ENCODE measurements around the gene ATG5.
"Not testable (repeated sequence)": the region's sequence is repeated elsewhere in the genome, so short reads cannot be mapped to it uniquely, and the experiment has no call there.

Gene ATG5

GRCh38 chr6:106268500-106268899 lies 57.1 kb downstream of the ATG5 start:
- POLR2A ChIA-PET; H3K36me3 ChIP-seq (ENCODE audit: control insufficient read depth in 2 of 2, insufficient read depth in 1 of 2, low read length in 2 of 2); H3K9me3 ChIP-seq (ENCODE audit: control insufficient read depth, insufficient read depth, low read depth, low read length); H3K27ac ChIP-seq (ENCODE audit: extremely low read depth, low read depth, low read length); H3K4me3 ChIP-seq (ENCODE audit: low read depth, low read length); CTCF ChIA-PET: not testable (repeated sequence)
- TF ChIP-seq, protein P1, sequence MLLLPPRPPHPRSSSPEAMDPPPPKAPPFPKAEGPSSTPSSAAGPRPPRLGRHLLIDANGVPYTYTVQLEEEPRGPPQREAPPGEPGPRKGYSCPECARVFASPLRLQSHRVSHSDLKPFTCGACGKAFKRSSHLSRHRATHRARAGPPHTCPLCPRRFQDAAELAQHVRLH (tag by site-specific recombination; IDR thresholded peaks at IDR 0.05) = peak; percentile 63; the same call in 1 of the 2 replicates
- peak; percentile 85 for TF ChIP-seq ZNF146 (tag by site-specific recombination; IDR thresholded peaks at IDR 0.05)
- peaks cover 16% of the 10 kb centered on the region for H3K4me1 ChIP-seq (ENCODE audit: control insufficient read depth, insufficient read depth, low read length)

- CTCF ChIA-PET; H3K27ac ChIP-seq (ENCODE audit: extremely low read depth, low read depth, low read length); H3K4me1 ChIP-seq (ENCODE audit: control insufficient read depth, insufficient read depth, low read length); H3K36me3 ChIP-seq (ENCODE audit: control insufficient read depth in 2 of 2, insufficient read depth in 1 of 2, low read length in 2 of 2); H3K4me3 ChIP-seq (ENCODE audit: low read depth, low read length); H3K9me3 ChIP-seq (ENCODE audit: control insufficient read depth, insufficient read depth, low read depth, low read length): not testable (repeated sequence)
- POLR2A ChIA-PET = interaction anchor here (1.0 kb wide), 1 partner anchor 13 kb away, joined by 3 read pairs; no protein-coding TSS in a partner anchor
Measured at GRCh38 chr6:106264433-106264832, 61.1 kb downstream of the ATG5 start.

- CTCF ChIA-PET = interaction anchor here (0.7 to 1.8 kb wide), 3 partner anchors 11 to 119 kb away, joined by 3 to 6 read pairs (median 3); no protein-coding TSS in a partner anchor
- POLR2A ChIA-PET = not testable (repeated sequence)
Measured at GRCh38 chr6:106259748-106260147, 65.8 kb downstream of the ATG5 start.

GRCh38 chr6:106258726-106259125 lies 66.8 kb downstream of the ATG5 start:
- Histone ChIP-seq H3K9me3 (ENCODE audit: control insufficient read depth, insufficient read depth, low read depth, low read length) (no peaks in the 10 kb centered on the region), H3K36me3 (ENCODE audit: control insufficient read depth in 2 of 2, insufficient read depth in 1 of 2, low read length in 2 of 2) (peaks cover 0 to 7% of the 10 kb centered on the region in 2 experiments; a peak in 1 of 3 replicates), H3K4me3 (ENCODE audit: low read depth, low read length) (no peak overlapping the region), H3K27ac (ENCODE audit: extremely low read depth, low read depth, low read length) (no peak overlapping the region), H3K4me1 (ENCODE audit: control insufficient read depth, insufficient read depth, low read length) (no peaks in the 10 kb centered on the region; the same call in 1 of the 2 replicates)
- CTCF ChIA-PET = interaction anchor here (0.6 to 1.8 kb wide), 4 partner anchors 35 to 1171 kb away, joined by 3 to 9 read pairs (median 5); no protein-coding TSS in a partner anchor
- POLR2A ChIA-PET = no interaction called here
- TF ChIP-seq ZNF501 (tag by site-specific recombination; IDR thresholded peaks at IDR 0.05) = no peak
- TF ChIP-seq ZFHX2 (tag by site-specific recombination; conservative IDR thresholded peaks at IDR 0.05) = no peak
- no peak for TF ChIP-seq ZNF785 (tag by site-specific recombination; IDR thresholded peaks at IDR 0.05)
- no peak for TF ChIP-seq TCF7L2 (IDR thresholded peaks at IDR 0.05; ENCODE audit: borderline replicate concordance, low read depth, low read length)

More at GRCh38 chr6:106259748-106260147, 65.8 kb downstream of the ATG5 start:
- H3K27ac ChIP-seq (ENCODE audit: extremely low read depth, low read depth, low read length); H3K4me1 ChIP-seq (ENCODE audit: control insufficient read depth, insufficient read depth, low read length); H3K4me3 ChIP-seq (ENCODE audit: low read depth, low read length); H3K9me3 ChIP-seq (ENCODE audit: control insufficient read depth, insufficient read depth, low read depth, low read length); H3K36me3 ChIP-seq (ENCODE audit: control insufficient read depth in 2 of 2, insufficient read depth in 1 of 2, low read length in 2 of 2): not testable (repeated sequence)
- TF ChIP-seq, protein P1 (tag by site-specific recombination; IDR thresholded peaks at IDR 0.05) = peak; percentile 50; the same call in 1 of the 2 replicates
- peak; percentile 90 for TF ChIP-seq ZNF146 (tag by site-specific recombination; IDR thresholded peaks at IDR 0.05)

DNA sequence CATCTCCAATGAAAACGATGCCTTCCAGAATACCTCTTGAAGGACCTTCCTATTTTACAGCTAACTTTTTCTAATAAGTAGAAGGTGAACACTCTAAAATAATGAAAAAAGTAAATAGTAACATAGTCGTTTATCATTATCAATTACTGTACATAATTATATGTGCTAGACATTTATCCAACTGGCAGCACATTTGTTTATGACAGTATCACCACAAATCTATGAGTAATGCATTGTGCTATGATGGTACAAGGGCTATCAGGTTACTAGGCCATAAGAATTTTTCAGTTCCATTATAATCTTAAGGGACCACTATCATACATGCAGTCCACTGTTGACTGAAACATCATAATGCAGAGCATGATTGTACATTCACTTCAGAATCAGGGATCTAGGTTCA lies 68.4 kb downstream of the ATG5 start:
- H3K27ac ChIP-seq (ENCODE audit: extremely low read depth, low read depth, low read length) = no peak overlapping the region
- H3K4me3 ChIP-seq (ENCODE audit: low read depth, low read length) = no peak overlapping the region
- CTCF ChIA-PET = interaction anchor here (0.5 to 2.3 kb wide), 5 partner anchors 10 to 822 kb away, joined by 3 to 9 read pairs (median 3); no protein-coding TSS in a partner anchor
- no peaks in the 10 kb centered on the region for H3K9me3 ChIP-seq (ENCODE audit: control insufficient read depth, insufficient read depth, low read depth, low read length)
- no peaks in the 10 kb centered on the region for H3K36me3 ChIP-seq (ENCODE audit: control insufficient read depth in 2 of 2, insufficient read depth in 1 of 2, low read length in 2 of 2)
- POLR2A ChIA-PET = no interaction called here
- H3K4me1 ChIP-seq (ENCODE audit: control insufficient read depth, insufficient read depth, low read length) = peaks cover 2% of the 10 kb centered on the region; the same call in 1 of the 2 replicates
- TF ChIP-seq ZFP37 (tag by site-specific recombination; IDR thresholded peaks at IDR 0.05) = no peak
- TF ChIP-seq ZNF221 (tag by site-specific recombination; IDR thresholded peaks at IDR 0.05; ENCODE audit: borderline replicate concordance) = no peak
- no peak for TF ChIP-seq ZFHX2 (tag by site-specific recombination; conservative IDR thresholded peaks at IDR 0.05)
- TF ChIP-seq ZSCAN4 (tag by site-specific recombination; IDR thresholded peaks at IDR 0.05) = no peak
- TF ChIP-seq TCF7L2 (IDR thresholded peaks at IDR 0.05; ENCODE audit: borderline replicate concordance, low read depth, low read length) = no peak
- no peak for TF ChIP-seq ZIC2 (tag by site-specific recombination; IDR thresholded peaks at IDR 0.05)
- no peak for TF ChIP-seq ZNF791 (tag by site-specific recombination; IDR thresholded peaks at IDR 0.05)
- TF ChIP-seq ZNF843 (tag by site-specific recombination; IDR thresholded peaks at IDR 0.05) = peak; percentile 53; the same call in 1 of the 2 replicates
- TF ChIP-seq ZNF140 (tag by site-specific recombination; IDR thresholded peaks at IDR 0.05) = no peak
- TF ChIP-seq ZNF626 (tag by site-specific recombination; IDR thresholded peaks at IDR 0.05) = no peak
- no peak for TF ChIP-seq REPIN1 (tag by site-specific recombination; IDR thresholded peaks at IDR 0.05; ENCODE audit: low read depth)
- no peak for TF ChIP-seq ZNF23 (tag by site-specific recombination; IDR thresholded peaks at IDR 0.05; ENCODE audit: borderline replicate concordance)
- TF ChIP-seq MZF1 (tag by site-specific recombination; IDR thresholded peaks at IDR 0.05; ENCODE audit: borderline replicate concordance) = no peak
- TF ChIP-seq ZNF514 (tag by site-specific recombination; IDR thresholded peaks at IDR 0.05) = no peak
- no peak for TF ChIP-seq SETDB1 (IDR thresholded peaks at IDR 0.05; ENCODE audit: insufficient read length, low read length)
- TF ChIP-seq ZNF701 (tag by site-specific recombination; IDR thresholded peaks at IDR 0.05) = no peak
- no peak for TF ChIP-seq ZNF292 (tag by site-specific recombination; IDR thresholded peaks at IDR 0.05; ENCODE audit: borderline replicate concordance, low read depth)

All from HEK293 (cell line).